22Rv1 (cell line): ENCODE measurements around the gene KIF18B.

Source experiments
- H3K27ac ChIP-seq: fragments of 450-650 bp; 2 replicates; pipeline ENCODE4 v1.5.1; 2017
- CTCF ChIP-seq: fragments of 450-650 bp; IDR thresholded peaks from 2 replicates; pipeline ENCODE4 v1.5.1; 2017; ENCODE audit warnings: mild to moderate bottlenecking
- ZFX ChIP-seq: fragments of 450-650 bp; IDR thresholded peaks from 2 replicates; pipeline ENCODE4 v1.6.1; 2017; ENCODE audit warnings: antibody characterized with exemption, borderline replicate concordance

Gene KIF18B

GRCh38 chr17:44880062-44880461, 67.5 kb downstream of the KIF18B start:
- no peak overlapping the region for H3K27ac ChIP-seq
- no peak for TF ChIP-seq ZFX
- TF ChIP-seq CTCF: no peak

DNA sequence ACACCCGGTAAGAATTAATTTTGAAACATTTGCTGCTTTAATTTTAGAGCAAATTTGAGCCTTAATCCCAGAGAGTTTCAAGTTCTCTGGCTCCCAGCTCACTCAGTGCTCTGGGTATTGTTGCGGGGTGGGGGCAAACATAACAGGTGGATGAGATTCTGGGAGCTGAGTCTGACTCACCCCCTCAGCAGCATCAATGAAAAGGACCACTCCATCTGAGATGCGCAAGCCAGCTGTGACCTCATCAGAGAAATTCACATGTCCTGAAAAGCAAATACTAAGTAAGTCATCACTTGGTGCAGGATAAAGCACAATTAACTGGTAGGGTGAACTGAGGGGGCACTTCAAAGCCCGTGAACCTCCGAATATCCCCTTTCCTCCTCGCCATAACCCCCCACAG, 68.2 kb downstream of the KIF18B start:
- no peak overlapping the region for H3K27ac ChIP-seq
- TF ChIP-seq CTCF (no peak), ZFX (no peak)

GRCh38 chr17:44878627-44879221, 68.8 kb downstream of the KIF18B start:
- no peak for TF ChIP-seq ZFX
- peak; percentile 79 for TF ChIP-seq CTCF
- no peak overlapping the region for H3K27ac ChIP-seq

GRCh38 chr17:44877121-44877520, 70.5 kb downstream of the KIF18B start:
- TF ChIP-seq CTCF: no peak
- TF ChIP-seq ZFX: no peak

GRCh38 chr17:44875761-44876160, 71.8 kb downstream of the KIF18B start:
- TF ChIP-seq ZFX (no peak), CTCF (no peak)
- H3K27ac ChIP-seq: no peak overlapping the region

More at GRCh38 chr17:44877121-44877520, 70.5 kb downstream of the KIF18B start:
- no peak overlapping the region for H3K27ac ChIP-seq
